Nephron (organoid): Measurements from ENCODE around the gene ATP1A1.

Experiments used
- H3K27ac Mint-ChIP-seq, 3 experiments: 2 replicates each; pipeline ENCODE4 v1.8.0; 2020; ENCODE audit warnings: mixed read lengths in 3 of 3, mild to moderate bottlenecking in 2 of 3, moderate library complexity in 1 of 3
- H3K27me3 Mint-ChIP-seq: 2 replicates; pipeline ENCODE4 v1.8.0; 2021; ENCODE audit warnings: low read depth, mild to moderate bottlenecking, moderate library complexity, mixed read lengths
- H3K36me3 Mint-ChIP-seq: 2 replicates; pipeline ENCODE4 v1.8.0; 2020; ENCODE audit warnings: low read depth, mixed read lengths
- H3K4me1 Mint-ChIP-seq: 2 replicates; pipeline ENCODE4 v1.8.0; 2020; ENCODE audit warnings: mixed read lengths
- H3K4me3 Mint-ChIP-seq, 3 experiments: 2 replicates each; pipeline ENCODE4 v1.8.0; 2020; ENCODE audit warnings: mild to moderate bottlenecking in 3 of 3, mixed read lengths in 3 of 3, moderate library complexity in 2 of 3
- H3K9me3 Mint-ChIP-seq: 2 replicates; pipeline ENCODE4 v1.8.0; 2020; ENCODE audit warnings: mixed read lengths
- CTCF ChIP-seq, 3 experiments: fragments of 200-600 bp; sonication (generic); IDR thresholded peaks; one replicate each; pipeline ENCODE4 v1.5.0; 2021; ENCODE audit warnings: antibody characterized with exemption in 3 of 3; ENCODE audit not compliant: unreplicated experiment in 3 of 3

The ATP1A1 gene

GRCh38 chr1:116397728-116398127, 24.7 kb downstream of the ATP1A1 start:
- peaks cover 33% of the 10 kb centered on the region for H3K4me1 Mint-ChIP-seq
- H3K27ac Mint-ChIP-seq: no peak overlapping the region
- TF ChIP-seq CTCF (IDR thresholded peaks at IDR 0.05; ENCODE audit: unreplicated experiment in 3 of 3): no peak
- no peak overlapping the region for H3K4me3 Mint-ChIP-seq
- H3K36me3 Mint-ChIP-seq: peaks cover 91% of the 10 kb centered on the region
- H3K27me3 Mint-ChIP-seq: no peaks in the 10 kb centered on the region
- H3K9me3 Mint-ChIP-seq: no peaks in the 10 kb centered on the region

GRCh38 chr1:116400780-116401179, 27.7 kb downstream of the ATP1A1 start:
- no peaks in the 10 kb centered on the region for H3K9me3 Mint-ChIP-seq
- TF ChIP-seq CTCF (IDR thresholded peaks at IDR 0.05; ENCODE audit: unreplicated experiment in 3 of 3): no peak
- H3K36me3 Mint-ChIP-seq: peaks cover 96% of the 10 kb centered on the region
- H3K27ac Mint-ChIP-seq: peak overlapping the region in 1 of 3 experiments; percentile 20
- H3K27me3 Mint-ChIP-seq: no peaks in the 10 kb centered on the region
- peaks cover 33% of the 10 kb centered on the region for H3K4me1 Mint-ChIP-seq
- H3K4me3 Mint-ChIP-seq: no peak overlapping the region

GRCh38 chr1:116401646-116402176, 28.7 kb downstream of the ATP1A1 start:
- no peaks in the 10 kb centered on the region for H3K9me3 Mint-ChIP-seq
- H3K4me3 Mint-ChIP-seq: peak overlapping the region in 1 of 3 experiments; percentile 2
- H3K36me3 Mint-ChIP-seq: peaks cover 96% of the 10 kb centered on the region
- H3K4me1 Mint-ChIP-seq: peaks cover 33% of the 10 kb centered on the region
- H3K27ac Mint-ChIP-seq: no peak overlapping the region
- no peaks in the 10 kb centered on the region for H3K27me3 Mint-ChIP-seq
- TF ChIP-seq CTCF (IDR thresholded peaks at IDR 0.05; ENCODE audit: unreplicated experiment in 3 of 3): no peak

- Mint-ChIP-seq H3K36me3 (peaks cover 95% of the 10 kb centered on the region), H3K9me3 (no peaks in the 10 kb centered on the region), H3K27me3 (no peaks in the 10 kb centered on the region), H3K4me1 (peaks cover 33% of the 10 kb centered on the region), H3K4me3 (no peak overlapping the region), H3K27ac (peak overlapping the region in 1 of 3 experiments; percentile 8)
- TF ChIP-seq CTCF (IDR thresholded peaks at IDR 0.05; ENCODE audit: unreplicated experiment in 3 of 3): no peak
Measured at GRCh38 chr1:116402333-116402732, 29.3 kb downstream of the ATP1A1 start.

- no peak overlapping the region for H3K4me3 Mint-ChIP-seq
- no peak for TF ChIP-seq CTCF (IDR thresholded peaks at IDR 0.05; ENCODE audit: unreplicated experiment in 3 of 3)
- peak overlapping the region in 1 of 3 experiments; percentile 27 for H3K27ac Mint-ChIP-seq
- no peaks in the 10 kb centered on the region for H3K9me3 Mint-ChIP-seq
- no peaks in the 10 kb centered on the region for H3K27me3 Mint-ChIP-seq
- H3K4me1 Mint-ChIP-seq: peaks cover 24% of the 10 kb centered on the region
- peaks cover 92% of the 10 kb centered on the region for H3K36me3 Mint-ChIP-seq
Measured at GRCh38 chr1:116403496-116404136, 30.6 kb downstream of the ATP1A1 start.

- peaks cover 13% of the 10 kb centered on the region for H3K4me1 Mint-ChIP-seq
- H3K9me3 Mint-ChIP-seq: no peaks in the 10 kb centered on the region
- peaks cover 81% of the 10 kb centered on the region for H3K36me3 Mint-ChIP-seq
- no peak for TF ChIP-seq CTCF (IDR thresholded peaks at IDR 0.05; ENCODE audit: unreplicated experiment in 3 of 3)
- H3K27me3 Mint-ChIP-seq: no peaks in the 10 kb centered on the region
- no peak overlapping the region for H3K4me3 Mint-ChIP-seq
- H3K27ac Mint-ChIP-seq: no peak overlapping the region
Measured at GRCh38 chr1:116404699-116405098, 31.7 kb downstream of the ATP1A1 start.
